A673 (cell line): ENCODE results near the gene KHNYN. TPM values are rescaled to one million over a fixed set of nuclear protein-coding genes. Genes with fewer than 3 reads are reported as not detected.

Source experiments
- BruUV-seq: library from RNA; stranded (reverse); fragments of 400-500 nt; replicated peaks from 2 replicates; lab custom pipeline; 2021; lab: Mats Ljungman, UMichigan
- CTCF ChIA-PET: fragments of 300-600 bp; sonication (Branson Sonifier 250); formaldehyde crosslinking; loops from one replicate; lab custom pipeline; 2022; ENCODE audit warnings: antibody characterized with exemption; lab: Charles Lee
- POLR2A ChIA-PET: fragments of 300-600 bp; sonication (Branson Sonifier 250); formaldehyde crosslinking; loops from one replicate; lab custom pipeline; 2022; ENCODE audit warnings: antibody characterized with exemption; ENCODE audit not compliant: low non-redundant PET; lab: Charles Lee
- DNase-seq: peaks from one replicate; pipeline ENCODE4 v3.0.0-alpha.2; 2015; ENCODE audit warnings: low spot score
- H3K27ac ChIP-seq: fragments of 200-600 bp; sonication (generic); 2 replicates; pipeline ENCODE4 v1.5.1; 2016; ENCODE audit warnings: mixed run types, low read depth, mild to moderate bottlenecking, mixed read lengths, antibody characterized with exemption, low read length; ENCODE audit not compliant: poor library complexity, severe bottlenecking
- H3K27me3 ChIP-seq: fragments of 200-600 bp; sonication (generic); replicated peaks from 2 replicates; pipeline ENCODE4 v1.6.1; 2017; ENCODE audit warnings: mixed run types, low read depth, mild to moderate bottlenecking, mixed read lengths, antibody characterized with exemption, low read length; ENCODE audit not compliant: insufficient read depth, poor library complexity
- H3K36me3 ChIP-seq: fragments of 200-600 bp; sonication (generic); 2 replicates; pipeline ENCODE4 v1.6.1; 2016; ENCODE audit warnings: mixed run types, mild to moderate bottlenecking, mixed read lengths, antibody characterized with exemption, low read length; ENCODE audit not compliant: insufficient read depth, poor library complexity, severe bottlenecking
- H3K4me1 ChIP-seq: fragments of 200-600 bp; sonication (generic); 2 replicates; pipeline ENCODE4 v1.6.1; 2017; ENCODE audit warnings: mixed run types, mild to moderate bottlenecking, mixed read lengths, antibody characterized with exemption, low read length; ENCODE audit not compliant: insufficient read depth, poor library complexity, severe bottlenecking
- H3K4me3 ChIP-seq: fragments of 200-600 bp; sonication (generic); 2 replicates; pipeline ENCODE4 v1.5.1; 2016; ENCODE audit warnings: low read depth, mixed run types, mild to moderate bottlenecking, mixed read lengths, low read length; ENCODE audit not compliant: poor library complexity, severe bottlenecking
- H3K9me3 ChIP-seq: fragments of 200-600 bp; sonication (generic); 2 replicates; pipeline ENCODE4 v1.6.1; 2016; ENCODE audit warnings: mixed run types, low read depth, mild to moderate bottlenecking, mixed read lengths, antibody characterized with exemption, low read length; ENCODE audit not compliant: poor library complexity, severe bottlenecking
- CTCF ChIP-seq: fragments of 300-800, 200-600 bp; sonication (generic); conservative IDR thresholded peaks from 2 replicates; pipeline ENCODE4 v1.5.1; 2017; ENCODE audit warnings: low read depth, mild to moderate bottlenecking, antibody characterized with exemption, low read length, moderate library complexity, mixed read lengths
- EZH2 ChIP-seq: fragments of 200-600 bp; sonication (generic); IDR thresholded peaks from 2 replicates; pipeline ENCODE4 v1.6.1; 2017; ENCODE audit warnings: borderline replicate concordance, low read depth, mild to moderate bottlenecking, mixed read lengths, antibody characterized with exemption, low read length; ENCODE audit not compliant: poor library complexity, severe bottlenecking
- intact Hi-C: fragments of 100-400 bp; cut with micrococcal nuclease; formaldehyde crosslinking; loops from one replicate; pipeline ENCODE4 v1.10.0; 2022; ENCODE audit not compliant: unreplicated experiment
- total RNA-seq: library from RNA; stranded (reverse); gene quantifications from 2 replicates; pipeline ENCODE4 v1.2.3, GENCODE V29; 2021

The KHNYN gene
- total RNA-seq, 1 experiment from 2014 or later = 32.7 TPM

DNA sequence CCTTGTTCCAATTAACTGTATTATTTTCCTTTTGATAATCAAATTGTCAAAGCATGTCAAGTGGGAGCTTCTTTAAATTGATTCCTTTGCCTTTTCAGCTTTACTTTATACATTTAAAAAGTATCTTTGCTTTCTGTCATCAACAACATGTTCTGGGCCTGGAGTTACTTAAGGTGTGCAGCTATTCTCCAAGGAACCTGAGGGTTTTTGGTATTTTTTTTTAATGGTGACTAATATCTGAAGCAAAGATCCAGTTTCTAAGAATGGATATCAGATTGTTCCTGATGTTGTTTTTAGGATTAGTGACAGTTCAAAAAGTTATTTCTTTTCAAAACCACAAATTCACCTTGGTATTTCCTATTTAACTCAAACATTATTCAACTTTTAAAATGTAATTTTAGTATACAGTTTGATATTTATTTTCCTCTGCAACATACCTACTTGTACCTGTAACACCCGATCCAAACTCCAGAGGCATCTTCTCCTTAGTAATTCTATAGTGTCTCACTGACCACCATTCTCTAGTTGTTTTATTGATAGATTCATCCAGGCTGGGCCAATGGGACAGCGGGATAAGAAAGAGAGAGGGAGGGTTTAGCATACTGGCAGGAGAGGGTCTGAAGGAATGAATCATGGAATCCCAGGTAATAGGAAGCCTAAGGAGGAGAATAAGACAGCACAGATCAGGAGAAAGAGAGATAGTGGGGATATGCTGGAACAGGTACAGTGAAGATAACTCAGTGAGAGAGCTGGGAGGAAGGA lies 3.4 kb upstream of the KHNYN start:
- ChIA-PET CTCF (no interaction called here), POLR2A (no interaction called here)
- H3K27me3 ChIP-seq = no peaks in the 10 kb centered on the region
- no peak for DNase-seq
- intact Hi-C loops = no loop called here
- no peak overlapping the region for H3K27ac ChIP-seq
- peaks cover 13% of the 10 kb centered on the region for H3K4me1 ChIP-seq
- no peak for TF ChIP-seq EZH2
- no peak for TF ChIP-seq CTCF
- H3K9me3 ChIP-seq = no peaks in the 10 kb centered on the region
- no TSS peak for BruUV-seq
- no peaks in the 10 kb centered on the region for H3K36me3 ChIP-seq
- no peak overlapping the region for H3K4me3 ChIP-seq

GRCh38 chr14:24426912-24427536 lies 2.7 kb upstream of the KHNYN start:
- no peak overlapping the region for H3K27ac ChIP-seq
- H3K27me3 ChIP-seq = no peaks in the 10 kb centered on the region
- ChIA-PET CTCF (no interaction called here), POLR2A (no interaction called here)
- intact Hi-C loops = no loop called here
- BruUV-seq = no TSS peak
- H3K36me3 ChIP-seq = peaks cover 2% of the 10 kb centered on the region
- peaks cover 16% of the 10 kb centered on the region for H3K4me1 ChIP-seq
- TF ChIP-seq CTCF = no peak
- no peak for TF ChIP-seq EZH2
- no peak overlapping the region for H3K4me3 ChIP-seq
- no peaks in the 10 kb centered on the region for H3K9me3 ChIP-seq
- DNase-seq = no peak

GRCh38 chr14:24427537-24428508 lies 1.9 kb upstream of the KHNYN start:
- intact Hi-C loops = no loop called here
- H3K4me1 ChIP-seq = peaks cover 16% of the 10 kb centered on the region
- peaks cover 10% of the 10 kb centered on the region for H3K36me3 ChIP-seq
- no peak for DNase-seq
- TF ChIP-seq CTCF (no peak), EZH2 (no peak)
- H3K9me3 ChIP-seq = no peaks in the 10 kb centered on the region
- H3K27ac ChIP-seq = no peak overlapping the region
- ChIA-PET CTCF (interaction anchor here (0.5 to 0.9 kb wide), 2 partner anchors 17 to 222 kb away, joined by 3 to 7 read pairs; partner anchors contain the start of gene TSSK4), POLR2A (no interaction called here)
- BruUV-seq = no TSS peak
- H3K4me3 ChIP-seq = no peak overlapping the region
- H3K27me3 ChIP-seq = no peaks in the 10 kb centered on the region
